PC-3 (cell line): ENCODE measurements around the gene GAS2L1.

Source experiments
- CTCF ChIP-seq: fragments of 300-600 bp; sonication (generic); conservative IDR thresholded peaks from 2 replicates; pipeline ENCODE4 v1.5.1; 2017; ENCODE audit warnings: antibody characterized with exemption, low read depth, mild to moderate bottlenecking, low read length
- EZH2 ChIP-seq: fragments of 300-600 bp; sonication (generic); IDR thresholded peaks from one replicate; pipeline ENCODE4 v1.6.1; 2017; ENCODE audit warnings: antibody characterized with exemption, mild to moderate bottlenecking, low read length; ENCODE audit not compliant: unreplicated experiment

DNA sequence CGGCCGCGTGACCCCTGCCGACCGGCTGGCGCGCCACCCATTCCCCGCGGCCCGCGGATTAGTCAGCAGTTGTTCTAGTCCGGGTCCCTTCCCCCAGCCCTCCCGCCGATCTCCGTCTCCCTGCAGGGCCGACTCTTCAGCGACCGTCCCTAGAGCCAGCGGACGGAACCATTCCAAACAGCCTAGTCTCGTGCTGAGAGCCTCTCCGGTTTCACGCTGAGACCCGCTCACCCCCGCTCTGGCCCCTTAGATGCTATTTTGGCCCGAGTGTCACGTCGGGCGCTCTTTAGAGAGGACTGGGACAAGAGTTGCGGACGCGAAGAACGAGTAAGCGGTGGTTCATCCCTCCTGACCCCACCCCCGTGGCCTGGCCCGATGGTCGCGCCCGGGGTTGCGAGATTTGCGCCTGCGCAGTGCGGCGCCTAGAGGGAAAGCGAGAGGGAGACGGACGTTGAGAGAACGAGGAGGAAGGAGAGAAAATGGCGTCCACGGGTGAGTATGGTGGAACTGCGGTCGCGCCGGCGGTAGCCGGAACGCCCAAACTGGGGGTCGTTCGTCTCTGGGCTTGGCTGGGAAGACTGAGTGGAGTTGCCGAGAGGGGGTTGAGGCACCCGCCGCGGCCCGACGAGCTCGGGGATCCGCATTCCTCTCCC lies 38.5 kb upstream of the GAS2L1 start, which contains the start of the genes EWSR1 and RHBDD3:
- no peak for TF ChIP-seq CTCF
- TF ChIP-seq EZH2, result no peak
